ENCODE measurements around the gene STX16.
"Not testable (repeated sequence)": the region's sequence is repeated elsewhere in the genome, so short reads cannot be mapped to it uniquely, and the experiment has no call there.

The STX16 gene

DNA sequence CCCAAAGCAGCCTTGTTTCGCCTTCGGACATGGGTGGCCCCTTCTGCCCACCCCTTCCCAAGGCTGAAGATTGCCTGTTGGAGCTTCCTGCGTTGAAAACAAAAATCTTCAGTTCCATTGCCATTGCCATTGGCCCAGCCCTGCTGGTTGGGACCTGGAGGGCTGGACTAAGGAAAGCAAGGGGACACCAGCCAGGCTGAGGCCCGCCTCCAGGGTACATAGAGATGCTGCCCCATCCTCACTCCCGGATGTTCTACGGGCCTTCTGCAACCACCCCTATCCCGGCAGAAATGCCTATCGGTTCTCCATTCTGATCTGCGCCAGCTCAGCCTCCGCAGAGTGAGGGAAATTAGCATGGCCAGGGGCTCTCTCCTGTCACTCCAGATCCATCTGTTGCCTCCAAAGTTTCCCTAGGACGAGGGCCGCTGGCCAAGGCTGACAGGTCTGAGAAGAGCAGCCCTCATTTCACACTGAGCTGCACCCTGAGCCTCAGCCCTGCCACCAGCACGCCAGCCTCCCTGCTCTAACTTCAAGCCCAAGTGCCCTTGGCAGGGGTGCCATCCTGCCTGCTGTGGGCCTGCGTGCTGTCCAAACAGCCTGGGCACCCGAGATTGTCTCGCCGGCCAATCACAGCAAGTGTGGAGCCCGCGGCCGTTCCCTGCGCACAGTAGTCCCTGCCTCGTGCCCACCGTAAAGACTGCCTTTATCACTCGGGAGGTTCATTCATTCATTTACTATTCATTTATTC is 13.4 kb upstream of the STX16 start:
- no peak for DNase-seq

DNA sequence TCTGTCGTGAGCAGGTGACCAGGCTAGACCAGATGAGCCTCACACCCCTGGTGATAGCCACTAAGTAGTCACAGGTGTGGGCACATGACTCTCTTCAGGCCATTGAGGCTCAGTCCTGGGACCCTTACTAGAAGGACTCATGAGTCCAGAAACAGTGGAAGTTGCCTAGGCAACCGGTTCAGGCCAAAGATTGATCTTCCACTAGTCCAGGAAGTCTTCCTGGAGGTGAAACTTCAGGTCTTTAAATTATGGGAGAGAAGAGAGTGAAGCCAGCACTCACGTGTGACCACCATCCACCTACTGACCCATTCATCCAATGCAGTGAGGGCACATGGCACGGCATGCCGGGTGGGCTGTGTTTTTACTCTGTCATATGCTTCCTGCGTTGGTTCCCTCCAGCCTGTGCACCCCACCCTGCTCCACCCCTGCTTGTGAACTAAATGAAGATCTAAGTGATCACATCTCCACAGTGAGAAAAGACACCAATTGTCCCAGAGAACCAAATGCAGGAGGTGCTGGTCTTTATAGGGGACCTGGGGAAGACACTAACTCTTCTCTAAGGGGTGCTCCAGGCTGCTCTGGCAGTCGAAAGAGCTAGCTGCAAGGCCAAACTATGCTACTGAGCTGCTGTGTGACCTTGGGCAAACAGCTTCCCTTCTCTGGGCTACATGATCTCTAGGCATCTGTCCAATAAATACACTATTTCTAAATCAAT is 12.5 kb upstream of the STX16 start:
- DNase-seq, result no peak

GRCh38 chr20:58639182-58640146 is 11.6 kb upstream of the STX16 start:
- DNase-seq, result no peak

DNA sequence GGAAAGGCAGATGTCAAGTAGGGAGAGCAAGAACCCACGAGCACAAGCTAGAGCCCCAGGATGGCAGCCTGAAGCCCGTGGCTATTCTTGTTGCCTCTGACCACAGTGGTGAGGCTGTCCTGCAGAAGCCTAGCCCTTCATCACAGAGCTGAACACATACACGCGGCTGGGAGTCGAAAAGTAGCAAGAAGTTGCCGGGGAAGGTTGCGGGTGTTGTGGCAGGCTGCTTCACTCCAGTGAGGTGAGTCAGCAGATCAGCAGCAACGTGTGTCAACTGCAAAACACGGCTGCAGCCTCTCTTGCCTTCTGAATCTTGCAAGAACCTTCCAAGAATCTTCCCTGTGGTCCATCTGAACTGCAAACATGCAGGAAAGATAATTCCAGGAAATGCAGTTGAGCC is 10.6 kb upstream of the STX16 start:
- no peak for DNase-seq

DNA sequence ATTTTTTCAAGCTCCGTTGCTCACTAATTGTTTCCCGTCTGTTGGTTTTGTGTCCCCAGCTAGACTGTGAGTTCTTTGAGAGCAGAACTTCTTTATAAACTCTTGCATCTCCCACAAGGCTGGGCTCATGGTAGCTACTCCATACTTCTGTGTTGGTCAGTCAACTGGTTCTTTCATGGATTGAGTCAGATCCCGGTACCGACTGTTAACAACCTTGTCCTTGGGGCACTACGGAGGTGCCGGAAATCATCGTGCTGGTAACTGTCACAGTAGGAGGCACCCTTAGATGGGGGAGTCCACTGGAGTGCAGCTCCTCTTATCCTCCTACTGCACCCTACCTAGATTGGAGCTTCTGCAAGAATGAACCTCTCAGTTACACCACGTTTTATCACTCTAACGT is 8.6 kb upstream of the STX16 start:
- DNase-seq, result no peak

GRCh38 chr20:58642896-58643295 is 8.2 kb upstream of the STX16 start:
- DNase-seq, result not testable (repeated sequence)

- DNase-seq, result no peak
These were observed 5.6 kb upstream of the STX16 start for GRCh38 chr20:58645412-58645968.

- no peak for DNase-seq
These were observed 4.8 kb upstream of the STX16 start for GRCh38 chr20:58646257-58646656.

- no peak for DNase-seq
These were observed 4.4 kb upstream of the STX16 start for GRCh38 chr20:58646703-58647102.

DNA sequence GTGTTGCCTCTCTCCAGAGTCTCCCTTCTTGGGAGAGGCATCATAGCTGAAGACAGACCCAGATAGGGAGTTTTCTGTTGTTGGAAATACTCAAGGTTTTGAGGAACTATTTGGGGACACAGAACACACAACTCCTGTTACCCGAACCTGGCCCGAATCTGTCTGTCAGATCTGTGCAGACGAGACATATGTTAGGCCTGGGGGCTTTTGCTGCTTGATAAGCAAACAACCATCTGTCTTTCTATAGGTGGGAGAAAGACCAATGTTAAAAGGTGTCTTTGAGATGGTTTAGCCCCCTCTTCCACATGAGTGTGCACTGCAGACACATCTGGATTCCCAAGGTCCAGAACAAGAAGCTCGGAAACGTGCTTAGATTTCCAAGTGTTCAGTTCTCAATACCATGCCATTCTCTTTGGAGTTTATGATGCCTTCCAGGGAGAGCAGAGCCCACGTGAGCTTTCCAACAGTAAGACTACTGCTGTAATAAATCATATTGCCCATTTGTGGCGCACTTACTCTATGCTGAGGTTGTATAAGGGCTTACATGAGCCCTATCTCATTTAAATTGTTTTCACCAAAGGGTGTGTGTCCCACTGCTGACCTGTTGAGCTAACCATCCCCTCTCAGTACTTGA is 3.8 kb upstream of the STX16 start:
- no peak for DNase-seq

- DNase-seq, result no peak
These were observed 3.1 kb upstream of the STX16 start for GRCh38 chr20:58647796-58648501.

DNA sequence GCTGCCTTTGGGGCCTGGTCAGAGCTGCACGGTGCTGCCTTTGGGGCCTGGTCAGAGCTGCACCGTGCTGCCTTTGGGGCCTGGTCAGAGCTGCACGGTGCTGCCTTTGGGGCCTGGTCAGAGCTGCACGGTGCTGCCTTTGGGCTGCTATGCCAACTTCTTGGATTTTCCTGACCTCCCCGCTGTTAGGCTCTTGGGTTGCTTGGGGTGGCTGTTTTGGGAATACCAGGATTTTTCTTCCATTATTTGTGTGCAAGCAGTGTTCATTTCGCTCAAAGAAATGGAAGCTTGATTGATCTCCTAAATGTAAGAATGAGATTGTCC is 2.6 kb upstream of the STX16 start:
- not testable (repeated sequence) for DNase-seq

DNA sequence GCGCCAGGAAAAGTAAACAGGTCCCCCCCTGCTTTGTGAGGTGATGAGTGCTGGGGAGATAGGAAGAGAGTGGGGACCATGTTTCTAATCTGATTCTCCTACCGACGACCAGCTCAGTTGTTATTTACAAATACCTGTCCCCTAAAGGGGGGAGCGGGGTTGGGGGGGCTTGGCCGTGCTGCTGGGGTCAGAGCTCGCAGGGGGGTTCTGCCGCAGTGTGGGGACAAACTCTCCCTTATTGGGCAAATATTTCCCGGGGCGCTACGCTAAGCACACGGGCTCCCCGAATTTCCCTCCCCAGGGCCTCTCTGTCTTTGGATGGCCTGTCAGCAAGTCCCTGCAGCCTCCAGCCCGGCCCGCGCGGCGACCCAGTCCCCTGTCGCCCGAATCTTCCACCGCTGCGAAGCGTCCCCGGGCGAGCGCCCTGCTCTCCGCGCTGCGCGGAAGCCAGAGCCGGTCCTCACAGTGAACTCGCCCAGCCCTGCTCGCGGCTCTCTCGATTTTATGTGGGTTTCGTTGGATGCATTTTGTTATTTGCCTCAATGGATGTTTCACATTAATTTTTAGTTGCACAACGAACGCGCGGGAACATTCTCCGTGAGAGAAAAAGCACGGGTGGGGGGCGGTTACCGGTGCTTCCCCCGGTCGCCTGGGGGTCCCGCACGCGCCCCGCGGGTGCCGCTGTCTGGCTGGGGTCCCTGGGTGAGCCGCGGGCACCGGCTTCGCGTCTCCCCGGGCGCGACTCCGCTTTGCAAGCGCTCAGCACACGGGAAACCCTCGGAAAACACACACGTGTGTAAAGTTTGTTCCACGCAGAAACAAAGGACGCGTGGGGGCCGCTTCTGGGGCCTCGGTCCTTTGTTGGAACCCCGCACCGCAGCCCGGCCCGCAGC is 1.5 kb upstream of the STX16 start:
- no peak for DNase-seq

DNA sequence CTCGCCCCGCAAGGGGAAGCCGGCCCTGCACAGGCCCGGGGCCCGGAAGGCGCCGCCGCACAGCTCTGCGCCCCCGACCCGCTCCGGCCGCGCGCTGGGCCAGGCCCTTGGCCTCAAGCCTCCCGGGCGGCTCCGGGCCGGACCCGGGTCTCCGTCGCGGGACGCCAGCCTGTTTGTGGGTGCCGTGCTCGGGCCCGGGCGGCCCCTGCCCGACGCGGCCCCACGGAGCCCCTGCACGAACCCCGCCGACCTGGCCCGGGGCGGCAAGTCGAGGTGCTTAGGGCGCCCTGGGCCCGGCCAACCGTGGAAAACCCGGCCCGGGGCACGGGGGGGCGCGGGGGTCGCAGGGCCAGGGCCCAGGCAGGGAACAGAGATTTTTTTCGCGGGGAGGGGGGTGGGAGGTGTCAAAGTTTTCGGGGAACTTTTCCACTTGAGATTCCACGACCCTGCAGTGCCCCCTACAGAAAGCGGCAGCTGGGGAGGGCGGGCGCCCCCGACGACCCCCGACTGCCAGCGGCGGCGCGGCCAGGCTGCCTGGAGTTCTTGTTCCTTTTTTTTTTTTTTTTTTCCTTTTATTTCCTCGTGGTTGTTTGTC is 805 bp upstream of the STX16 start:
- DNase-seq, result no peak

- DNase-seq, result no peak
These were observed 469 bp downstream of the STX16 start for GRCh38 chr20:58651559-58651945.

DNA sequence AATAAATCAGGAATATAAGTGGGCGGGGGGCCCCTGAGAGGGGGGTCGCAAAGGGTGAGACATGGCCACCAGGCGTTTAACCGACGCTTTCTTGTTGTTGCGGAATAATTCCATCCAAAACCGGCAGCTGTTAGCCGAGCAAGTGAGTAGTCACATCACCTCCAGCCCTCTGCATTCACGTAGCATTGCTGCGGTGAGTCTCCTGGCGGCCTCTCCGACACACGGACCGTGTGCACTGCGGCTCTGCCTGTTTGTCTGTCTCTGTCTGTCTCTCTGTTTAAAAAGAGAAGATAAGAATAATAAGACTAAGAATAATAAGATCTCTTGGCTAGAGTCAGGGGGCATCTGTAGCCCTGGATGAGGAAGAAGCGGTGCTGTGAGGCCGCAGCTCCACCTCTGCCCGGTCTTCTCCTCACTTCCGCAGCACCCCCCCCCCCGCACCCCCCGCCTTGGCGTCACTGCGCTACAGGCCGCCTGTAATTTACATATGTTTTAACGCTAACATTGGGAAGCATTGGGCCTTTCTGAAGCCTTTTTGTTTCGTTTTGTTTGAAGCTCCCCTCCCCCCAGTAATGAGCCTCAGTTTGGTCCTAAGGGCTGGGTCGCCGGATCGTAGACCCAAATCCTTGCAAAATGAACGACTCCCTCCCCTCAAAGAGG is 993 bp downstream of the STX16 start:
- no peak for DNase-seq

DNA sequence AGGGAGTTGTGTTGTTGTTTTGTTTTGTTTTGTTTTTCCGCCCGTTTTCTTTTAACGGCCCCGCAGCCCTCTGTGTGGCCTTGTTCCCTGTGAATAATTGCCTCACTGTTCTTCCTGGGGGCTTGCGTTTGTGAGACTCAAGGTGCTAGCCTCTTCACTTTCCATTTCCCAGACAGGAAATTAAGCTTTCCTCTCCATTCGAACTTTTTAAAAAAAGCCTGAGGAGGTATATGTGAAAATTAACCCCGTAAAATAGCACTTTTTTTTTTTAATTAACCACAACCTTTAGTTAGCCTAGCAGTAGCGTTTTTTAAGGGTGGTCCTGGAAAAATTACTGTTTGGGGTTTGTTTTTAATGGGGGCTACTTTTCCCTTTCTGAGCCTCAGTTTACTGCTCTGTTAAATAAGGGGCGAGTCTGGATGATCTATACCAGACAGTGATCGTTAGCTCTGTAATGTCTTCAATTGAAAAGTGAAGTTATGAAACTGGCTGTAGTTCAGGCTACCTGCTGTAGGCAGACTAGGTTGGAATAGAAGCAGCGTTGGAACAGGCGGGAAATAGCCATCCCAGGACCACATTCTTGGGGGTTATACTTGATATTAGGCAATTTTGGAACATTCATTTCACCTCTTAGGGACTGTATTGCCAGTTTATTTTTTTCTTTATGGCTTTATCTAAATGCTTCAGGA is 1.7 kb downstream of the STX16 start:
- no peak for DNase-seq

- no peak for DNase-seq
These were observed 3.3 kb downstream of the STX16 start for GRCh38 chr20:58654337-58654736.

GRCh38 chr20:58655328-58656107 is 4.4 kb downstream of the STX16 start:
- no peak for DNase-seq
